GM18517 (cell line): ENCODE measurements around the gene ORM1.
"Not testable (repeated sequence)": the region's sequence is repeated elsewhere in the genome, so short reads cannot be mapped to it uniquely, and the experiment has no call there.

Experiments
- ATAC-seq: cut with Tn5 transposase; IDR thresholded peaks from one replicate; pipeline ENCODE4 v1.9.1; 2021; ENCODE audit warnings: mild to moderate bottlenecking, moderate library complexity; ENCODE audit not compliant: unreplicated experiment

ORM1 gene

GRCh38 chr9:114322160-114322818, 609 bp upstream of the ORM1 start:
- ATAC-seq: not testable (repeated sequence)

- not testable (repeated sequence) for ATAC-seq
Measured at GRCh38 chr9:114323849-114324248, 951 bp downstream of the ORM1 start.

DNA sequence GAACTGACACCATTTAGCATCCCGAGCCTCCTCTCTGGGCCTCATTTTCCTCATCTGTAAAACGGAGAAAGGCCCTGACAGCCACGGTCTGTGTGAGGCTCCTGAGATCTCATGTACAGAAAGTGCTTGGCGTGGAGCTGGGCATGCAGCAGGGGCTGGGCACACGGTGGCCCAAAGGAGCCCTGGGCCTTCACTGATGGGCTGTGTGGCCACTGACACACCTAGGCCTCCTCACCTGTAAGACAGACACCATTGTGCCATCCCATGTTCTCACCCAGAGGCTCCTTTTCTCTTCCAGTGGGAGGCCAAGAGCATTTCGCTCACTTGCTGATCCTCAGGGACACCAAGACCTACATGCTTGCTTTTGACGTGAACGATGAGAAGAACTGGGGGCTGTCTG, 1.6 kb downstream of the ORM1 start:
- no peak for ATAC-seq

GRCh38 chr9:114324965-114325364, 2.1 kb downstream of the ORM1 start:
- not testable (repeated sequence) for ATAC-seq

- ATAC-seq: not testable (repeated sequence)
Measured at GRCh38 chr9:114325684-114326254, 2.9 kb downstream of the ORM1 start.

DNA sequence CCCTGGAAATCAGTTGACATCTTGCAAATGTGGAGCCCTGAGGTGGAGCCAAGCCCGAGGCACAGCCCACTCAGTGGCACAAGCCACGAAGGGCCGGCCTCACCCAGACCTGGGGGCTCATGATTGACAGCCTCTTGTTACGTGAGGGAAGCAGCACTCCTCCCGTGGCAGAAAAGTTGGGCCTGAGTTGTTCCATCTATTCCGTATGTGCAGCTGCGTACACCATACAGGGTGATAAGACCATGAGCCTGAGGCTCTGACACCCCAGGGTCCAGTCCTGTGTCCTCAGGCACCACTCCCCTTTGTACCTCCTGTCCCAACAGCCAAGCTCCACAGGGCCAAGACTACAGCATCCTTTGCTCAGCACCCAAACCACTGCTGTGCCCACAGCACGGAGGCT, 4.9 kb downstream of the ORM1 start:
- ATAC-seq: no peak

GRCh38 chr9:114328357-114328820, 5.5 kb downstream of the ORM1 start:
- not testable (repeated sequence) for ATAC-seq

DNA sequence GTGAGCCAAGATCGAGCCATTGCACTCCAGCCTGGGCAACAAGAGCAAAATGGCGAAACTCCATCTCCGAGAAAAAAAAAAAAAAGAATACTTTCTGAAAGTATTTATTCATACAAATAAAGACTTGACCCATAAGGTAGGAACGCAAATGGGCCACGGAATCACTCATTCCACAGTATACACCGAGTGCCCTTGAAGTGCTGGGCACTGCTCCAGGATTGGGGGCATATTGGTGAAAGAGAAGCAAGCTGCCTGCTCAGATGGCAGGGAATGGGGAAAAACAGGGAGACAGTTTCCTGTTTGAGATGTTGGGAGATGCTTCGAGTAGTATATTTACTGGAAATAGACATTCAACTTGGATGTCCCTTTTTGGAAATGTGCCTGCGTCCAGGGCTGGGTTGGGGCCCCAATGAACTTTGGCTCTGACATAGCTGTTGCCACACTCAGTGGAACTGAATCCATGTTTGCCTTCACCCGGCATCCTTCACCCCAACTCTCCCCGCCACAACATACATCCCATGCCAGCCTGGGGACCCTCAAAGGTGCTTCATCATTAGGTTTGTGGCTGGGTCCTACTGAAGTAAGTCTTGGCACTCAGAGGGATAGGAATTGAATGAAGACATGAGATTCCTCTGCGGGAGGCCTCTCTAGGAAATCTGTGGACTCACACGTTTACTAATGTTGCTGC, 6.2 kb downstream of the ORM1 start:
- ATAC-seq: not testable (repeated sequence)

- not testable (repeated sequence) for ATAC-seq
Measured at GRCh38 chr9:114329625-114330022, 6.7 kb downstream of the ORM1 start, which contains the start of gene ORM2. Gene ORM2 (plus strand): TSS chr9:114329869. CDS start chr9:114329905, 36 bp downstream.

- ATAC-seq: no peak
Measured at GRCh38 chr9:114330636-114331035, 7.7 kb downstream of the ORM1 start.

DNA sequence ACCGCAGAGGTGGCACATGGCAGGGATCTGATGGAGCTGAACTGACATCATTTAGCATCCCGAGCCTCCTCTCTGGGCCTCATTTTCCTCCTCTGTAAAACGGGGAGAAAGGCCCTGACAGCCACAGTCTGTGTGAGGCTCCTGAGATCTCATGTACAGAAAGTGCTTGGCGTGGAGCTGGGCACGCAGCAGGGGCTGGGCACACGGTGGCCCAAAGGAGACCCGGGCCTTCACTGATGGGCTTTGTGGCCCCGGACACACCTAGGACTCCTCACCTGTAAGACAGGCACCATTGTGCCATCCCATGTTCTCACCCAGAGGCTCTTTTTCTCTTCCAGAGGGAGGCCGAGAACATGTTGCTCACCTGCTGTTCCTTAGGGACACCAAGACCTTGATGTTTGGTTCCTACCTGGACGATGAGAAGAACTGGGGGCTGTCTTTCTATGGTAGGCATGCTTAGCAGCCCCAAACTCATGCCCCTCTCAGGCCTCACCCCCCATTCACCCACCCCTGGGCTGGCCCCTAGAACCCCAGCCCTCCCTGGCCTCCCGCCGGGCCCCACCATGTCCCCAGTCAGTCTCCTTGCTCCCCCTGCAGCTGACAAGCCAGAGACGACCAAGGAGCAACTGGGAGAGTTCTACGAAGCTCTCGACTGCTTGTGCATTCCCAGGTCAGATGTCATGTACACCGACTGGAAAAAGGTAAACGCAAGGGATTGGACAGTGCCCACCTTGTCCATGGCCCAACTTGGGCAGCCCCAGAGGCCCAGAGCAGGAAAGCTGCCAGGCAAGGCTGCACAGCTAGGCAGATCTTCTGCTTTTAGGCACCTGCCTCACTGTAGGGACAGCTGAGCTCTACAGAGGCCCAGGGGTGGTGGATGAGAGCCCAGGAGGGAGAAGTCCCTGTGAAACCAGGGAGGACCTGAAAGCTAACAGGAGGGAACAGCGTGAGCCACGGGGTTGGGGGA, 8.6 kb downstream of the ORM1 start:
- not testable (repeated sequence) for ATAC-seq

- ATAC-seq: not testable (repeated sequence)
Measured at GRCh38 chr9:114332474-114333040, 9.7 kb downstream of the ORM1 start.

DNA sequence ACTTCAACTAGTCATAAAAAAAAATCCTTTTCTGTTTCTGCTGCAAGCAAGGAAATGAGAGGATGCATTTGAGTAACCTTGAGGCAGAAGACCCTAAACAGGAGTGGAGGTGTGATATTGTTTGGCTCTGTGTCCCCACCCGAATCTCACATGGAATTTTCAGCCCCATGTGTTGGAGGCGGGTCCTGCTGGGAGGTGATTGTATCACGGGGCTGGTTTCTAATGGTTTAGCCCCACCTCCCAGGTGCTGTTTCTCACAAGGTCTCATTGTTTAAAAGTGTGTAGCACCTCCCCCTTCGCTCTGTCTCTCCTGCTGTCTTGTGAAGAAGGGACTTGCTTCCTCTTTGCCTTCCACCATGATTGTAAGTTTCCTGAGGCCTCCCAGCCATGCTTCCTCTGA, 10.8 kb downstream of the ORM1 start:
- ATAC-seq: not testable (repeated sequence)

DNA sequence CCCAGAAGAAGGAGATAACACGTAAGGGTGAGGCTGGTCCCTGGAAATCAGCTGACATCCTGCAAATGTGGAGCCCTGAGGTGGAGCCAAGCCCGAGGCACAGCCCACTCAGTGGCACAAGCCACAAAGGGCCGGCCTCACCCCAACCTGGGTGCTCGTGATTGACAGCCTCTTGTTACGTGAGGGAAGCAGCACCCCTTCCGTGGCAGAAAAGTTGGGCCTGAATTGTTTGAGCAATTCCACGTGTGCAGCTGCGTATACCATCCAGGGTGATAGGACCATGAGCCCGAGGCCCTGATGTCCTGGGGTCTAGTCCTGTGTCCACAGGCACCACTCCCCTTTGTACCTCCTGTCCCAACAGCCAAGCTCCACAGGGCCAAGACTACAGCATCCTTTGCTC, 11.6 kb downstream of the ORM1 start:
- no peak for ATAC-seq

DNA sequence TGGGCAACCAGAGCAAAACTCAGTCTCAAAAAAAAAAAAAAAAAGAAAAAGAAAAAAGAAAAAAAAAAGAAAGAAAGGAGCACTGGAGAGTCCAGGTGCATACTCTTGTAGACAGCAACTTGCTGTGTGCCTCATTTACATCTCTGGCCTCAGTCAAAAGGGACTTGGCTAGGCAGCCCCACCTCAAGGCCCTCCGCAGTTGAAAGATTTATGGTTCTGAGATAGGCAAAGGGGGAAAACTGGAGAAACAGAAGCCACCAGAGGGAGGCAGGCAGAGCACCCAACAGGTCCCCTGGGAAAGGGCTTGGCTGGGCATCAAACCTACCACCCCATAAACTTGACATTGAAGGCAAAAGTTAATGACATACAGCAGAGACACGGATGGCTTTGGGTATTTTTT, 12.8 kb downstream of the ORM1 start:
- no peak for ATAC-seq

DNA sequence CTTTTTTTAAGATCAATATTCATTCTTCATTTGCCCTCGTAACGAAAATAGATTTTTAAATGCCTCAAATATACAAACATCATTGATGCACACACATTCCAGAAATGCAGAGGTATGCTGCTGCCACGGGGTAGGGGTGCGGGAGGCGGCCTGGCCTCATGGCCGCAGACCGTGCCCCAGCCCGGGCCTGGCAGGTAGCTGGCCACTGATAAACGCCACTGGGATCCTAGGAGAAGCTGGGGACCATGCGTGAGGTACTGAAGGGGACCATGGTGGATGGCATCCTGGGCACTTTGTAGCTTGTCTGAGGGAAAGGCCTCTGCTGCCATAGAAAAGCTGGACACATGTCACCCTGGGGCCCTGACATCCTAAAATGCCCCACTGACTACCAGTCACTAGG, 13.3 kb downstream of the ORM1 start:
- no peak for ATAC-seq

DNA sequence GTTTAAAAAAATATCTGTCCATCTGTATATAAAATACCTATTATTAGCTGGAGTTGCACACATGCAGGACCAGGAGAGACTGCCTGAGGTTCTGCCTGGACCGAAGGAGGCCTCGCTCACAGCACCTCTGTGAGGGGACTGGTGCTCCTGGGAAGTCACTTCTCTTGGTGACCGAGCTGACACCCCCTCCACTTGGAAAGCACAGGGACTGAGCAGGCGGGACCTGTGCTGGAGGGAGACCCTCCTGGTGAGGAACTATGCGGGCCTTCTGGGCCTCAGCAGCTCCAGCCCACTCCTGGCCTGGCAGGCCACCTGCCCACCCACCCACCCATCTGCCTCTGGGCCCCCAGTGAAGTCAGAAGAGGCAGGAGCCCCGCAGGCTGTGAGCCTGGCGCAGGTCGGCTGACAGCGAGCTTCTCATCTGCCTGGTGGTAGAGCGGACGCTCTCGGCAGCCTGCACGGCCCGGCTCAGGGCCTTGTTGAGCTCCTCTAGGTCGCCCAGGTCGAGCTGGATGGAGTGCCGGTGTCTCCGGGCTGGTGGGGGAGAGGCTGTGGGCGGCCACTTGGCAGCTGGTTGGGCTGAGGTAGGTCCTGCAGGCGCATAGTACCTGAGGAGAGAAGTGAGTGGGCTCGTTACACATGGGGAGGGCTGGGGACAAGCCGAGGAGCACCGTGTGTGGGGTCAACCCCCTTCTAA, 13.9 kb downstream of the ORM1 start:
- ATAC-seq: no peak

GRCh38 chr9:114338187-114338586, 15.3 kb downstream of the ORM1 start:
- no peak for ATAC-seq

- no peak for ATAC-seq
Measured at GRCh38 chr9:114339130-114339908, 16.4 kb downstream of the ORM1 start.
